COLO668 (cell line): ENCODE data around the gene GNA12.
"Not testable (repeated sequence)": the region's sequence is repeated elsewhere in the genome, so short reads cannot be mapped to it uniquely, and the experiment has no call there.

Source experiments
- DNase-seq: peaks from one replicate; lab custom pipeline; 2025; ENCODE audit not compliant: unreplicated experiment; lab: John Stamatoyannopoulos, UW

GNA12 gene

GRCh38 chr7:2732388-2732787 is 111.7 kb downstream of the GNA12 start:
- DNase-seq: no peak

DNA sequence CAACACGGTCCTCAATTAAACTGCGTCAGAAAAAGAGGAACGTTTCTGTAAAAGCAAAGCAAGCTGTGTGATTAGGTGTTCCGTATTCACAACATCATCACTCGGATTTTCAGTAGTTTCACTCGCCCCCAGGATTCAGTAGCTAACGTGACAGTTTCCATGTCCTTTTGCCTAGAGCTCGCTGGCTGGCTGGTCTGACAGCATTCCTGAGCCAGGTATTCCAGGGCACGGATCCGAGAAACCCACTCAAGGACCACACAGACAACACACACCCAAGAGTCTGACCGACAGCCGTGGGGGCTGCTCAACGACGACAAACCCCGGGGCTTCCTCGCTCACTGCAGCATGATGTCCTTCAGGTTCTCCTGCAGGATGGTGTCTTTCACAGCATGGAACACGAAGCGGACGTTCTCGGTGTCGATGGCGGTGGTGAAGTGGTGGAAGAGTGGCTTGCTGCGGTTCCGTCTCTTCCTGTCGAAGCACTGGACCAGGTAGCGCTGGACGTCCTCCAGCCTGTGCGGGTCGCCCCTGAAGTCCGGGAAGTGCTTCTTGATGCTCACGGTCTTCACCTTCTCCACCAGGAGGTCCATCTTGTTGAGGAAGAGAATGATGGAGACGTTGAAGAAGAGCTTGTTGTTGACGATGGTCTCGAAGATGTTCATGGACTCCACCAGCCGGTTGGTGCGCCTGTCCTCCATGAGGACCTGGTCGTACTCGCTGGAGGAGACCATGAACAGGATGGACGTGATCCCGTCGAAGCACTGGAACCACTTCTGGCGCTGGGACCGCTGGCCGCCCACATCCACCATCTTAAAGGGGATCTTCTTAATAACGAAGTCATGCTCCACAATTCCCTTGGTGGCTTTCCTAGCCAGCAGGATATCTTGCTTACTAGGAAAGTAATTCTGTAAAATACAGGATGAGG is 113.0 kb downstream of the GNA12 start:
- DNase-seq: no peak

GRCh38 chr7:2729893-2730716 is 114.0 kb downstream of the GNA12 start:
- DNase-seq: no peak

DNA sequence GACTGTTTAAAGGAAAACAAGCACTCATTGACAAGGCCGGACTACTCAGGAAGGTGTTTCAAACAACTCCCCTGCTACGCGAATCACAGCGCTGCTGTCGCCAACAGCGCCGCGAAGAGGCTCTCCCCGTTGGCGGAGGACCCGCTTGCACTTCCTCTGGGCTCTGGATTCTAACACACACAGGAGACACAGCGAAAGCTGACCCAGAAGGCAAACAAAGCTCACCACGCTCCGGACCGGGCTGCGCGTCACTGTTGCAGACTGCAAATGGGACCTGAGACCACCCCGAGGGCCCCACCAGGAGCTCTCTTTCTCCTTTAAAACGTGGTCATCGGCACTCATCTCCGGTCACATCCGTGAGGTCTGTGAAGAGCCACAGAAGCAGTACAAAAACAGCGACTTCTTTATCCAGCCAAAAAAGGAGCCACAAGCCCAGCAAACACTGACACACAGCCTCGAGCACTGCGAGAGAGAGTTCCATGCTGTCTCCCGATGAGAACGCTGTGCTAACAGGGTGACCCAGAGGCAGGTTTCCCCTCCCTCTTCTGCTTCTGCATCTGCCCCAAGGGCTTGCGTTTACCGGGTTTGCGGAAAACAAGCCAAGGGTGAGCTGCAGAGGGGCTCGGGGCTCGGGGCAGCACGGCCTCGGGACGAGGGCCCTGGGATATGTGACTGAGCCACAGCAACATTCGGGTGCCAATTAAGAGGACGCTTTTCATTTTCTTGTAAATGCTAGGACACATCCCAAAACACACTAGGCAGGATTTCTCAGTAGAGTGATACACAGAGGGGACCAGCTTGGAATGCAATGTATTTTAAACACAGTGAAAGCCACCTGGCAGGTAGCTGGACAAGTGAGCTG is 114.8 kb downstream of the GNA12 start:
- DNase-seq: no peak

DNA sequence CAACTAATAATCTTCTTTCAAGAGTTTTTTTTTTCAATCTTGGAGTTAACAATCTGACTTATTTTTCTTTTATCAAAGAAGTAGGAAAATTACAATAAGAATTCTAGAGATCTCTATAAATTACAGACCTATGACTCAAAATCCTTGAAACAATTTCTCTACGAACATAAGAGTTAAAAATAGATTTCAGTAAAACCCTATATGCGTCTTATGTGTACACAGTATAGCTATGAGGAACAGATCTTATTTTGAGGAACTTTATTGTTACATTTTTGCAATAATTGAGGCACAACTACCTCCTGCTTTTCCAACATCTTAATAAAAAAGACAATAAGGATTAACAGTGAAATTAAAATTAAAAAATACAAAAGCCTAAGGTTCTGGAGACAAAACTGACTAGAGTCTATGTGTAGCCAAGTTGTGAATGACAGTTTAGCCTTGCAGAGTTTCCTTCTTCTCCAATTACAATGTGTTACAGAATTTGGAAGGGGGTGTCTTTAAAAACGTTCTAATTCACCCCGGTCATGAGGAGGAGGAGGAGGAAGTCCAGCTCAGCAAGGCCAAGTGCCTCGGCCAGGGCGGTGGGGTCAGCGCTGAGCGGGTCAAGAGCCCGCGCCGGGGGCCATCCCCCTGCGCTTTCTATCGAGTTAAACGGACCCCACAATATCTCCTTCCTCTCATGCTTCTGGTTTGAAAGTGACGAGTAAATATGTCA is 115.6 kb downstream of the GNA12 start:
- DNase-seq: no peak

DNA sequence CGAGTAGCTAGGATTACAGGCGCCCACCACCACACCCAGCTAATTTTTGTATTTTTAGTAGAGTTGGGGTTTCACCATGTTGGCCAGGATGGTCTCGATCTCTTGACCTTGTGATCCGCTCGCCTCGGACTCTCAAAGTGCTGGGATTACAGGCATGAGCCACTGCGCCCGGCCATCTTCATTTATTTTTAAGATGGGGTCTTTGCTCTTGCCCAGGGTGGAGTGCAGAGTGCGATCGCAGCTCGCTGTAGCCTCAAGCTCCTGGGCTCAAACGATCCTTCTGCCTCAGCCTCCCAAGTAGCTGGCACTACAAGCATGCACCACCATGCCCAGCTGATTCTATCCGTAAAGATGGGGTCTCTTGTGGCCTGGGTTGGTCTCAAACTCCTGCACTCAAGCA is 116.9 kb downstream of the GNA12 start:
- not testable (repeated sequence) for DNase-seq

DNA sequence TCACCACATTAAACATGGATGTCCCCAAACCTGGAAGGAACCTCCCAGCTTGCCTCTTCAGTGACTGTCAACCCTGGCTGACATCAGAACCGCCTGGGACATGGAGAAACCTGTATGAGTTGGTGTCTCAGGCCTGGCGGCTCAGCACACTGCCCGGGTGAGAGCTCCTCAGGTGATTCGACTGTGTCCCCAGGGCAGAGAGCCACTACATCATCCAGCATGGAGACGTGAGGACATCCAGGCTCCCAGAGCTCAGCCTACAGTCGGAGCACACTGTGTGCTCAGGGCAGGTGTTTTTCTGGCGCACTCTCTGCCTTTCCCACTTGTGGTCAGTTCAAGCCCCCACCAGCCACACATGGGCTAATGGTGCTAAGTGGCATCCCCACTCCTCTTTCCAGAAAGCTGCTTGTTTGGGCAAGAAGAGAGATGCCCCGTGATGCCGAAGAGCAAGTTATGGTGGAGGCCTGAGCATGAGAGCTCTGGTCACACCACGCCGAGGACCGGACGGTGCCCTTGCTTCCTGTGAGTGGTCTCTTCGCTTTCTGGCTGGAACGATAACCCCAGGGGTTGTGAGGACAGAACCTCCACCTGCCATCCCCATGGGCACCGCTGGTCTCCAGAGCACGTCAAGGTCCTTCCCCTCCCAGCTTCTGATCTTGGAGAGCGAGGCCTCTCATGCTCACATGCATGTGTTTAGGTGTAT is 117.6 kb downstream of the GNA12 start:
- no peak for DNase-seq

- no peak for DNase-seq
Observed at GRCh38 chr7:2725178-2726105, 118.7 kb downstream of the GNA12 start.

DNA sequence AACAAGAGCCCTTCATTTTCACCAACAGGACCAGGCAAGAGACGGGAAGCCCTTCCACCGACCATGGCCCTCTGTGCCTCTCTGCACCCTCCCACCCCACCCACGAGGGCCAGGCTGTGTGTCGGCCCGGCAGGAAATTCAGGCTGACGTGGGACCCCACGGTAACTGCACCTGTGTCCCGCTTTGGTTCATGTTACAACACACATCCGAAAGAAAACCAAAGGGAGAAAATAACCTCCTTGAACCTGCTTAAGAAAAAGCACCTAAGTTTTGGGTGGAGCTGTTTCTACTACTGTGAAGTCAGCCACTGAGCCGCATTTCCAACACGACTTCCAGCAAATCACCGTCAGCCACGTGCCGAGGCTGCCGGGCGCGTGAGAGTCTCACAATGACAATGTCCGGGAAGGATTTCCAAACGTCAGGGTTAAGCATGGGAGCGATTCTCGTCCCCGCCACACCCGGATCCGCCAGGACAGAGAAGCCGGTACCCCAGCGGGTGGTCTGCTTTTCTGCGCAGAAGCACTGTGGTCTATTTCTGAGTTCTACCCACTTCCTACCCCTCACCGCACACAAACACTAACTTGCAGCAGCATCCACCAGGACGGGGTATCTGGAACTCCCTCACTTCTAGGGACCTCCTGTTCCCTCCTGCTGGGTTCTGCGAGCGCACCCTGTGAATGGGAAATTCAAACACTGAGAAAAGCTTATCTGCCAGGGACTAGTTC is 119.5 kb downstream of the GNA12 start:
- DNase-seq: no peak

DNA sequence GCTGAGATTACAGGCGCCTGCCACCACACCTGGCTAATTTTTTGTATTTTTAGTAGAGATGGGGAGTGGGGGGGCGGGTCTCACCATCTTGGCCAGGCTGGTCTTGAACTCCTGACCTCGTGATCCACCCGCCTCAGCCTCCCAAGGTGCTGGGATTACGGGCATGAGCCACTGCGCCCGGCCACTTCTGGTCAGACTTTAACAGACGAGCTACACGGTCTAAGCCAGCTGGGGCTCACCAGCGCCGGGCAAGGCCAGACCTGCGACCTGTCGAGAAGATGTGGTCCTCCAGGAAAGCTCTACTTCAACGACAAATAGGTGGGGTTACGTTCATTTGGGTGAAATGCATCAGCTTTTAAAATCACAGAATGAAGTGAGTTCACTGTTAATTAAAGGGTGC is 120.1 kb downstream of the GNA12 start:
- not testable (repeated sequence) for DNase-seq

DNA sequence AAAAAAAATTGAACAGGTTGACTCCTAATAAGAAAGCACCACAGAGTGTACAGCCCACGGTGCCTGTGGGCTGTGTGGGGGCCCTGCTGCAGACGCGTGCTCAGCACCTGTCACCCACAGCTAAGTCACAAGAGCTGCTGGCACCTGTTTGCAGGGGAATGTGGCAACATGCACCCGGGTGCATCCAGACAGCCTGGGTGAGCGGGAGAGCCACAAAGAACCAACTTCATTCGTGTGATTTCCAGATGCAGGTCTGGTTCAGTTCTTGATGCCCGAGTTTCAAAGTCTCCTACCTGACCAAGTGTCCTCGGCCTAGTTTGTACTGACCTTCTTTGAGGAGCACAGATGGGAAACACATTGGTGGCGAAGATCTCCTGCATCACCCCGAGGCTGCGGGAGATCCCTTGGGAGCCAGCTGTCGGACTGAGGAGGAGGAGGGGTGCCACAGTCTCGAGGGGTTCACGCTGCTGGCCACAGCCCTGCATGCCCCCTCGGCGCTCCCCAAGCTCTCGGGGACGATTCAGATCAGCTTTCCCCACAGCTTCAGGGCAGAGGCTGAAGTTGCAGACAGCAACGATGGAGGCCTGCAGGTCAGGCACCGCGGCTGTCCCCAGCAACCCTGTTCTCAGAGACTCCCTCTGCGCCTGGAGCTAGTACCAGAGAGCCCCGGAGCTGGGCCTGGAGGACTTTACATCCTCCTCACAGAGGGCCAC is 120.8 kb downstream of the GNA12 start:
- DNase-seq: no peak

DNA sequence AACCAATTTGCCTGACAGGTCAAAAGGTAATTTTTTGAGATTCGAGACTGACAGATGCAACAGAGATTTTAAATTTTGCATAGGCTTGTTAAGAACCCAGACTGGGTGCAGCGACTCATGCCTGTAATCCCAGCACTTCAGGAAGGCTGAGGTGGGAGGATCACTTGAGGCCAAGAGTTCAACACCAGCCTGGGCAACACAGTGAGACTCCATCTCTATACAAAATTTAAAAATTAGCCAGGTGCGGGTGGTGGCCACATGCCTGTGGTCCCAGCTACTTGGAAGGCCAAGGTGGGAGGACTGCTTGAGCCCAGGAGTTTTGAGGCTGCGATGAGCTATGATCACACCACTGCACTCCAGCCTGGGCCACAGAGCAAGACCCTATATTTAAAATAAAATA is 121.5 kb downstream of the GNA12 start:
- no peak for DNase-seq

GRCh38 chr7:2721842-2722241 is 122.3 kb downstream of the GNA12 start:
- DNase-seq: no peak

- no peak for DNase-seq
Observed at GRCh38 chr7:2720024-2720423, 124.1 kb downstream of the GNA12 start.

GRCh38 chr7:2719007-2719406 is 125.1 kb downstream of the GNA12 start:
- peak; percentile 52 for DNase-seq

DNA sequence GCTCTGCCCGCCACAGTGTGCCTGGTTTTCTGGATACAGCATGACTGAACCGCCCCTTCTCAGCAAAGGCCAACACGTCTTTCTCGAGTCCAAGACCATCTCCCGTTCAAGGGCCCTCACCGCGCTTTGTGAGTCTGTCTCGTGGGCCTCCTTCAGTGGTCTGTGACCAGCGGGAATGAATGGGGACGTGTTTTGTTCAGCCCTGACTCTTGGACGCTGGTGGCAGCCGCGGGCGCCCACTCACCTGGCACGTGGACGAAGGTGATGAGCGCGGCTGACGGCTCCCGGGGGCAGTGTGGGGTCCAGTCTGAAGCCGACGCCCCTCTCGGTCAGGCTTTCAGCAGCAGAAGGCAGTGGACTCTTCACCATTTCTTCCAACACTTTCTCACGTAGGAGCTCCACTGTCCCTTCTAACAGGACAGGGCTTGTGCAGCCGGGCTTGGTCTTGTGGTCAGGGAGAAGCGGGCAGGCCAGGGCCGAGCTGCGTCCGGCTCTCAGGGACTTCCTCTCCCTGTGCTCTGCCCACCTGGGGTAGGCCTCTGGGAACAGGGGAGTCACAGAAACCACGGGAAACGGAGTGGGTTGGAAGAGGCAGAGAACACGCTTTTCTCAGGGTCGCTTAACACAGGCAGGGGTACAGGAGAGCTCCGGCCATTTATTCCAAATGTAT is 125.7 kb downstream of the GNA12 start:
- no peak for DNase-seq
